ENCODE data around the gene ITGB8.

ITGB8 gene

GRCh38 chr7:20307901-20308300, 22.8 kb upstream of the ITGB8 start:
- CTCF ChIA-PET: interaction anchor here (1.1 kb wide), 1 partner anchor 140 kb away, joined by 3 read pairs; no protein-coding TSS in a partner anchor
- WGBS (ENCODE audit: insufficient coverage): 100% methylated on average over 7 of the region's 7 CpGs
- Histone ChIP-seq H3K27me3 (replicated peaks in 2 of 5; ENCODE audit: control insufficient read depth in 4 of 5, insufficient read depth in 5 of 5, low read length in 4 of 5) (no peaks in the 10 kb centered on the region), H3K36me3 (ENCODE audit: control insufficient read depth in 4 of 4, insufficient read depth in 4 of 4, low read length in 3 of 4) (no peaks in the 10 kb centered on the region), H3K4me3 (ENCODE audit: control insufficient read depth in 1 of 7, extremely low read depth in 1 of 7, insufficient read depth in 4 of 7, low read depth in 2 of 7, low read length in 6 of 7) (no peak overlapping the region), H3K27ac (ENCODE audit: insufficient read depth in 1 of 2, low read depth in 1 of 2, low read length in 2 of 2, poor library complexity in 1 of 2, severe bottlenecking in 2 of 2) (no peak overlapping the region), H3K4me1 (ENCODE audit: control extremely low read depth in 1 of 4, control insufficient read depth in 4 of 4, insufficient read depth in 4 of 4, low read length in 3 of 4) (peaks cover 3 to 20% (median 5%) of the 10 kb centered on the region in 4 experiments), H3K9me3 (ENCODE audit: control extremely low read depth in 1 of 5, control insufficient read depth in 4 of 5, insufficient read depth in 2 of 5, low read depth in 1 of 5, low read length in 4 of 5) (no peaks in the 10 kb centered on the region)
- POLR2A ChIA-PET: no interaction called here
- DNase-seq: no peak

- DNase-seq: no peak
- H3K4me3 ChIP-seq (ENCODE audit: control insufficient read depth in 1 of 7, extremely low read depth in 1 of 7, insufficient read depth in 4 of 7, low read depth in 2 of 7, low read length in 6 of 7): no peak overlapping the region
- no CpG with 5 or more reads among the region's 3 CpGs for WGBS (ENCODE audit: insufficient coverage)
- CTCF ChIA-PET: interaction anchor here (1.0 to 4.7 kb wide), 7 partner anchors 15 to 327 kb away, joined by 3 to 30 read pairs (median 10); no protein-coding TSS in a partner anchor
- H3K4me1 ChIP-seq (ENCODE audit: control extremely low read depth in 1 of 4, control insufficient read depth in 4 of 4, insufficient read depth in 4 of 4, low read length in 3 of 4): peaks cover 3 to 20% (median 5%) of the 10 kb centered on the region in 4 experiments
- H3K9me3 ChIP-seq (ENCODE audit: control extremely low read depth in 1 of 5, control insufficient read depth in 4 of 5, insufficient read depth in 2 of 5, low read depth in 1 of 5, low read length in 4 of 5): no peaks in the 10 kb centered on the region
- H3K36me3 ChIP-seq (ENCODE audit: control insufficient read depth in 4 of 4, insufficient read depth in 4 of 4, low read length in 3 of 4): no peaks in the 10 kb centered on the region
- POLR2A ChIA-PET: no interaction called here
- no peaks in the 10 kb centered on the region for H3K27me3 ChIP-seq (replicated peaks in 2 of 5; ENCODE audit: control insufficient read depth in 4 of 5, insufficient read depth in 5 of 5, low read length in 4 of 5)
- no peak overlapping the region for H3K27ac ChIP-seq (ENCODE audit: insufficient read depth in 1 of 2, low read depth in 1 of 2, low read length in 2 of 2, poor library complexity in 1 of 2, severe bottlenecking in 2 of 2)
Observed at GRCh38 chr7:20310301-20310700, 20.4 kb upstream of the ITGB8 start.

- WGBS (ENCODE audit: insufficient coverage): 67% methylated on average over 1 of the region's 3 CpGs
- Histone ChIP-seq H3K27ac (ENCODE audit: insufficient read depth in 1 of 2, low read depth in 1 of 2, low read length in 2 of 2, poor library complexity in 1 of 2, severe bottlenecking in 2 of 2) (no peak overlapping the region), H3K9me3 (ENCODE audit: control extremely low read depth in 1 of 5, control insufficient read depth in 4 of 5, insufficient read depth in 2 of 5, low read depth in 1 of 5, low read length in 4 of 5) (no peaks in the 10 kb centered on the region), H3K4me3 (ENCODE audit: control insufficient read depth in 1 of 7, extremely low read depth in 1 of 7, insufficient read depth in 4 of 7, low read depth in 2 of 7, low read length in 6 of 7) (no peak overlapping the region), H3K27me3 (replicated peaks in 2 of 5; ENCODE audit: control insufficient read depth in 4 of 5, insufficient read depth in 5 of 5, low read length in 4 of 5) (no peaks in the 10 kb centered on the region), H3K36me3 (ENCODE audit: control insufficient read depth in 4 of 4, insufficient read depth in 4 of 4, low read length in 3 of 4) (no peaks in the 10 kb centered on the region), H3K4me1 (ENCODE audit: control extremely low read depth in 1 of 4, control insufficient read depth in 4 of 4, insufficient read depth in 4 of 4, low read length in 3 of 4) (peaks cover 3 to 17% (median 5%) of the 10 kb centered on the region in 4 experiments)
- peak; percentile 63 to 83 (median 82) for DNase-seq
- ChIA-PET CTCF (interaction anchor here (1.1 to 4.7 kb wide), 13 partner anchors 14 to 563 kb away, joined by 3 to 30 read pairs (median 6); partner anchors contain the start of genes ITGB8 and MACC1), POLR2A (interaction anchor here (1.0 kb wide), 1 partner anchor 92 kb away, joined by 4 read pairs; no protein-coding TSS in a partner anchor)
Observed at GRCh38 chr7:20310963-20311742, 19.5 kb upstream of the ITGB8 start.

GRCh38 chr7:20311743-20312042, 19.0 kb upstream of the ITGB8 start:
- DNase-seq: no peak
- POLR2A ChIA-PET: no interaction called here
- no peaks in the 10 kb centered on the region for H3K36me3 ChIP-seq (ENCODE audit: control insufficient read depth in 4 of 4, insufficient read depth in 4 of 4, low read length in 3 of 4)
- WGBS (ENCODE audit: insufficient coverage): no CpG with 5 or more reads among the region's 2 CpGs
- no peaks in the 10 kb centered on the region for H3K9me3 ChIP-seq (ENCODE audit: control extremely low read depth in 1 of 5, control insufficient read depth in 4 of 5, insufficient read depth in 2 of 5, low read depth in 1 of 5, low read length in 4 of 5)
- H3K4me3 ChIP-seq (ENCODE audit: control insufficient read depth in 1 of 7, extremely low read depth in 1 of 7, insufficient read depth in 4 of 7, low read depth in 2 of 7, low read length in 6 of 7): no peak overlapping the region
- CTCF ChIA-PET: interaction anchor here (0.8 to 4.7 kb wide), 13 partner anchors 12 to 563 kb away, joined by 3 to 30 read pairs (median 5); partner anchors contain the start of genes ITGB8 and MACC1
- peaks cover 3 to 16% (median 5%) of the 10 kb centered on the region in 4 experiments for H3K4me1 ChIP-seq (ENCODE audit: control extremely low read depth in 1 of 4, control insufficient read depth in 4 of 4, insufficient read depth in 4 of 4, low read length in 3 of 4)
- no peaks in the 10 kb centered on the region for H3K27me3 ChIP-seq (replicated peaks in 2 of 5; ENCODE audit: control insufficient read depth in 4 of 5, insufficient read depth in 5 of 5, low read length in 4 of 5)
- H3K27ac ChIP-seq (ENCODE audit: insufficient read depth in 1 of 2, low read depth in 1 of 2, low read length in 2 of 2, poor library complexity in 1 of 2, severe bottlenecking in 2 of 2): no peak overlapping the region

GRCh38 chr7:20312562-20312961, 18.1 kb upstream of the ITGB8 start:
- Histone ChIP-seq H3K9me3 (ENCODE audit: control extremely low read depth in 1 of 5, control insufficient read depth in 4 of 5, insufficient read depth in 2 of 5, low read depth in 1 of 5, low read length in 4 of 5) (no peaks in the 10 kb centered on the region), H3K4me3 (ENCODE audit: control insufficient read depth in 1 of 7, extremely low read depth in 1 of 7, insufficient read depth in 4 of 7, low read depth in 2 of 7, low read length in 6 of 7) (no peak overlapping the region), H3K27ac (ENCODE audit: insufficient read depth in 1 of 2, low read depth in 1 of 2, low read length in 2 of 2, poor library complexity in 1 of 2, severe bottlenecking in 2 of 2) (peak overlapping the region in 1 of 2 experiments; percentile 49), H3K4me1 (ENCODE audit: control extremely low read depth in 1 of 4, control insufficient read depth in 4 of 4, insufficient read depth in 4 of 4, low read length in 3 of 4) (peaks cover 3 to 13% (median 5%) of the 10 kb centered on the region in 4 experiments), H3K36me3 (ENCODE audit: control insufficient read depth in 4 of 4, insufficient read depth in 4 of 4, low read length in 3 of 4) (no peaks in the 10 kb centered on the region), H3K27me3 (replicated peaks in 2 of 5; ENCODE audit: control insufficient read depth in 4 of 5, insufficient read depth in 5 of 5, low read length in 4 of 5) (no peaks in the 10 kb centered on the region)
- 6% methylated on average over 2 of the region's 2 CpGs for WGBS (ENCODE audit: insufficient coverage)
- POLR2A ChIA-PET: interaction anchor here (0.9 kb wide), 1 partner anchor 554 kb away, joined by 3 read pairs; no protein-coding TSS in a partner anchor
- peak in 2 of 3 donors; percentile 35 to 54 for DNase-seq
- CTCF ChIA-PET: interaction anchor here (0.7 to 4.7 kb wide), 12 partner anchors 13 to 564 kb away, joined by 3 to 30 read pairs (median 4); partner anchors contain the start of gene ITGB8

- H3K27ac ChIP-seq (ENCODE audit: insufficient read depth in 1 of 2, low read depth in 1 of 2, low read length in 2 of 2, poor library complexity in 1 of 2, severe bottlenecking in 2 of 2): no peak overlapping the region
- WGBS (ENCODE audit: insufficient coverage): no CpG with 5 or more reads among the region's 1 CpG
- H3K4me3 ChIP-seq (ENCODE audit: control insufficient read depth in 1 of 7, extremely low read depth in 1 of 7, insufficient read depth in 4 of 7, low read depth in 2 of 7, low read length in 6 of 7): no peak overlapping the region
- H3K4me1 ChIP-seq (ENCODE audit: control extremely low read depth in 1 of 4, control insufficient read depth in 4 of 4, insufficient read depth in 4 of 4, low read length in 3 of 4): peaks cover 3 to 13% (median 5%) of the 10 kb centered on the region in 4 experiments
- CTCF ChIA-PET: interaction anchor here (0.7 to 4.7 kb wide), 8 partner anchors 9 to 330 kb away, joined by 3 to 30 read pairs (median 5); partner anchors contain the start of gene ITGB8
- no peaks in the 10 kb centered on the region for H3K27me3 ChIP-seq (replicated peaks in 2 of 5; ENCODE audit: control insufficient read depth in 4 of 5, insufficient read depth in 5 of 5, low read length in 4 of 5)
- POLR2A ChIA-PET: interaction anchor here (0.9 kb wide), 1 partner anchor 555 kb away, joined by 3 read pairs; no protein-coding TSS in a partner anchor
- H3K9me3 ChIP-seq (ENCODE audit: control extremely low read depth in 1 of 5, control insufficient read depth in 4 of 5, insufficient read depth in 2 of 5, low read depth in 1 of 5, low read length in 4 of 5): no peaks in the 10 kb centered on the region
- DNase-seq: no peak
- no peaks in the 10 kb centered on the region for H3K36me3 ChIP-seq (ENCODE audit: control insufficient read depth in 4 of 4, insufficient read depth in 4 of 4, low read length in 3 of 4)
Observed at GRCh38 chr7:20313626-20314025, 17.1 kb upstream of the ITGB8 start.

GRCh38 chr7:20314198-20314597, 16.5 kb upstream of the ITGB8 start:
- 100% methylated on average over 1 of the region's 2 CpGs for WGBS (ENCODE audit: insufficient coverage)
- no peak for DNase-seq
- CTCF ChIA-PET: interaction anchor here (0.9 to 4.7 kb wide), 6 partner anchors 9 to 567 kb away, joined by 3 to 28 read pairs (median 4); partner anchors contain the start of gene ITGB8
- Histone ChIP-seq H3K27ac (ENCODE audit: insufficient read depth in 1 of 2, low read depth in 1 of 2, low read length in 2 of 2, poor library complexity in 1 of 2, severe bottlenecking in 2 of 2) (no peak overlapping the region), H3K4me1 (ENCODE audit: control extremely low read depth in 1 of 4, control insufficient read depth in 4 of 4, insufficient read depth in 4 of 4, low read length in 3 of 4) (peaks cover 3 to 13% (median 5%) of the 10 kb centered on the region in 4 experiments), H3K4me3 (ENCODE audit: control insufficient read depth in 1 of 7, extremely low read depth in 1 of 7, insufficient read depth in 4 of 7, low read depth in 2 of 7, low read length in 6 of 7) (no peak overlapping the region), H3K27me3 (replicated peaks in 2 of 5; ENCODE audit: control insufficient read depth in 4 of 5, insufficient read depth in 5 of 5, low read length in 4 of 5) (no peaks in the 10 kb centered on the region), H3K36me3 (ENCODE audit: control insufficient read depth in 4 of 4, insufficient read depth in 4 of 4, low read length in 3 of 4) (no peaks in the 10 kb centered on the region), H3K9me3 (ENCODE audit: control extremely low read depth in 1 of 5, control insufficient read depth in 4 of 5, insufficient read depth in 2 of 5, low read depth in 1 of 5, low read length in 4 of 5) (no peaks in the 10 kb centered on the region)
- POLR2A ChIA-PET: no interaction called here
